Osteoblast (primary cell): ENCODE data around the gene PTGR1. TPM values are rescaled to one million over a fixed set of nuclear protein-coding genes. Genes with fewer than 3 reads are reported as not detected.
A peak's percentile ranks its signal among the peaks of the same experiment; 100 is the strongest.

Source experiments
- DNase-seq: peaks from one replicate; pipeline ENCODE4 v3.0.0; 2011; ENCODE audit warnings: low spot score, mixed read lengths; ENCODE audit not compliant: insufficient read length; ENCODE audit errors: missing footprints
- H2AFZ ChIP-seq: 2 replicates; pipeline ENCODE4 v1.6.0; 2011; ENCODE audit warnings: mild to moderate bottlenecking, low read length
- H3K27ac ChIP-seq: 2 replicates; pipeline ENCODE4 v1.5.1; 2011; ENCODE audit warnings: mild to moderate bottlenecking, low read depth, low read length, moderate library complexity
- H3K27me3 ChIP-seq: 2 replicates; pipeline ENCODE4 v1.6.0; 2012; ENCODE audit warnings: mild to moderate bottlenecking, control low read depth, inconsistent platforms, low read length, moderate library complexity; ENCODE audit not compliant: insufficient read depth
- H3K36me3 ChIP-seq: 2 replicates; pipeline ENCODE4 v1.5.1; 2011; ENCODE audit warnings: mild to moderate bottlenecking, low read length, control low read depth, moderate library complexity; ENCODE audit not compliant: insufficient read depth
- H3K4me1 ChIP-seq: 2 replicates; pipeline ENCODE4 v1.5.1; 2011; ENCODE audit warnings: mild to moderate bottlenecking, low read length, control low read depth, moderate library complexity; ENCODE audit not compliant: insufficient read depth
- H3K4me2 ChIP-seq: 2 replicates; pipeline ENCODE4 v1.6.0; 2011; ENCODE audit warnings: mild to moderate bottlenecking, low read length; ENCODE audit not compliant: insufficient read depth
- H3K4me3 ChIP-seq: fragments of 200-600 bp; sonication (generic); 3 replicates; pipeline ENCODE4 v1.5.1; 2012; ENCODE audit warnings: mild to moderate bottlenecking, low read length, inconsistent platforms; ENCODE audit not compliant: insufficient read depth
- H3K79me2 ChIP-seq: 2 replicates; pipeline ENCODE4 v1.6.0; 2012; ENCODE audit warnings: mild to moderate bottlenecking, low read length, control low read depth, inconsistent platforms; ENCODE audit not compliant: insufficient read depth
- H3K9me3 ChIP-seq: 2 replicates; pipeline ENCODE4 v1.5.1; 2011; ENCODE audit warnings: low read depth, low read length, control low read depth
- H4K20me1 ChIP-seq: 2 replicates; pipeline ENCODE4 v1.6.0; 2012; ENCODE audit warnings: mild to moderate bottlenecking, low read length, control low read depth; ENCODE audit not compliant: insufficient read depth
- CTCF ChIP-seq: IDR thresholded peaks from 2 replicates; pipeline ENCODE4 v1.5.1; 2011; ENCODE audit warnings: mild to moderate bottlenecking, low read depth, low read length, moderate library complexity; ENCODE audit errors: extremely low read depth
- total RNA-seq: library from RNA; depleted of rRNA; stranded (reverse); fragments of >200 nt; gene quantifications from 2 replicates; pipeline ENCODE4 v1.2.3, GENCODE V29; 2012

PTGR1 gene
- total RNA-seq: 55.1 and 62.6 TPM in 2 replicates

GRCh38 chr9:111599092-111599954 lies at the start of gene PTGR1:
PTGR1 (minus strand) TSS chr9:111599647; CDS start chr9:111597422, 2,225 bp downstream.
- peak within 1 kb of the TSS; percentile 81 for H3K4me2 ChIP-seq
- H3K4me1 ChIP-seq: peaks cover 7% of the 10 kb centered on the region
- H3K27ac ChIP-seq: peak within 1 kb of the TSS; percentile 83
- H3K36me3 ChIP-seq: peaks cover 25% of the 10 kb centered on the region
- H3K27me3 ChIP-seq: no peaks in the 10 kb centered on the region
- TF ChIP-seq CTCF: no peak
- H3K4me3 ChIP-seq: peak within 1 kb of the TSS; percentile 89
- H2AFZ ChIP-seq: peak within 1 kb of the TSS; percentile 94
- peaks cover 5% of the 10 kb centered on the region for H4K20me1 ChIP-seq
- H3K79me2 ChIP-seq: peaks cover 13% of the 10 kb centered on the region
- peak; percentile 96 for DNase-seq
- H3K9me3 ChIP-seq: no peaks in the 10 kb centered on the region

- H3K27me3 ChIP-seq: no peaks in the 10 kb centered on the region
Observed at GRCh38 chr9:111649016-111649415, 49.6 kb upstream of the PTGR1 start.

GRCh38 chr9:111648066-111648465 lies 48.6 kb upstream of the PTGR1 start:
- H4K20me1 ChIP-seq: peaks cover 9% of the 10 kb centered on the region
- no peak overlapping the region for H2AFZ ChIP-seq
- no peak overlapping the region for H3K4me3 ChIP-seq
- no peaks in the 10 kb centered on the region for H3K27me3 ChIP-seq
- no peaks in the 10 kb centered on the region for H3K4me1 ChIP-seq
- TF ChIP-seq CTCF: no peak
- DNase-seq: no peak
- peaks cover 38% of the 10 kb centered on the region for H3K79me2 ChIP-seq
- no peaks in the 10 kb centered on the region for H3K9me3 ChIP-seq
- H3K36me3 ChIP-seq: peaks cover 32% of the 10 kb centered on the region
- no peak overlapping the region for H3K4me2 ChIP-seq
- no peak overlapping the region for H3K27ac ChIP-seq

More at GRCh38 chr9:111649016-111649415, 49.6 kb upstream of the PTGR1 start:
- H4K20me1 ChIP-seq: peaks cover 6% of the 10 kb centered on the region
- H3K36me3 ChIP-seq: peaks cover 41% of the 10 kb centered on the region
- H3K9me3 ChIP-seq: no peaks in the 10 kb centered on the region
- no peak overlapping the region for H3K4me3 ChIP-seq
- no peaks in the 10 kb centered on the region for H3K4me1 ChIP-seq
- no peak overlapping the region for H3K27ac ChIP-seq
- no peak overlapping the region for H3K4me2 ChIP-seq
- H2AFZ ChIP-seq: no peak overlapping the region
- peaks cover 29% of the 10 kb centered on the region for H3K79me2 ChIP-seq
- no peak for DNase-seq
- TF ChIP-seq CTCF: no peak

GRCh38 chr9:111646417-111646816 lies 47.0 kb upstream of the PTGR1 start:
- peaks cover 9% of the 10 kb centered on the region for H4K20me1 ChIP-seq
- no peak for TF ChIP-seq CTCF

More at GRCh38 chr9:111646417-111646816, 47.0 kb upstream of the PTGR1 start:
- peaks cover 44% of the 10 kb centered on the region for H3K79me2 ChIP-seq
- no peaks in the 10 kb centered on the region for H3K9me3 ChIP-seq
- no peak overlapping the region for H3K27ac ChIP-seq
- no peaks in the 10 kb centered on the region for H3K4me1 ChIP-seq
- DNase-seq: no peak
- no peaks in the 10 kb centered on the region for H3K27me3 ChIP-seq
- peaks cover 32% of the 10 kb centered on the region for H3K36me3 ChIP-seq
- H3K4me3 ChIP-seq: no peak overlapping the region
- no peak overlapping the region for H2AFZ ChIP-seq
- H3K4me2 ChIP-seq: no peak overlapping the region
